ENCODE measurements around the gene UBXN6. TPM values are rescaled to one million over a fixed set of nuclear protein-coding genes. Genes with fewer than 3 reads are reported as not detected.

UBXN6 gene
- total and polyA plus RNA-seq, 2 experiments from 2014 or later: 19.1 to 21.6 TPM

DNA sequence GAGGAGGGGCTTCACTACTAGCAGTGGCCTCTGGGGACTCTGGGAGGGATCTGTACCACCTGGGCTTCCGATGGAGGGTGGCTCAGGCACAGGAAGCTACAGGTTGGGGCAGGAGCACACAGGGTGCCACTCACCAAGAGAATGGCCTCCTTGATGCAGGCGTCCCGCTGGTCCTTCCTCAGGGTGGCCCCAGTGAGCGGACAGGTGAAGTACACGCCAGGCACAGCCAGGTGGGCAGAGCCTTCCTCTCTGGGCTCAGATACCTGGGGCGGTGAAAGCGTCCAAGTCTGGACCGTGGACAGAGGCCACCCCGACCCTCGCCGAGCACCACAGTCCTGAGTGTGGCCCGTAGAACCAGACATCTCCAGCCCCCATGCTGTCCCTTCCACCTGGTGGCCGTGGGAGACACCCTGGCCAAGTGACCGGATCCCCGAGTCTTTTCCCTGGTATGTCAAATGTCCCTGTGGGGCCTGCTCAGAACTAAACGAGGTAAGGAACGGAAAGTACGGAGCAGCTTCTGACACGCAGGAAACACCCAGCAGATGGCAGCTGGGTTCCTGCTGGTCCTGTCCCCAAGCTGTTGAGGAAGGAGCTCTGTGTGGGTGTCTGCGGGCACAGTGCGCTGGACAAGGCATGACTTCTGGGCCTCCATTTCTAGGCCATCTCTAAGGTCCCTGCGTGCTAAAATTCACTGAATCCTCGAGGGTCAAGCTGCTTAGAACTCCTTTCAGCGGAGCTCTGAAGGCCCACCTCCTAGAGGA, 5.2 kb downstream of the UBXN6 start:
- Histone ChIP-seq H3K79me2 (replicated peaks; ENCODE audit: insufficient read depth) (0 out of 2 replicates have a peak, but pooled peaks cover 4% of the 10 kb centered on the region), H3K4me1 (ENCODE audit: insufficient read depth) (peaks cover 8% of the 10 kb centered on the region), H3K4me3 (no peak overlapping the region), H3K9me2 (ENCODE audit: insufficient read depth) (no peaks in the 10 kb centered on the region), H3F3A (replicated peaks; ENCODE audit: low read depth) (no peaks in the 10 kb centered on the region), H3K27ac (ENCODE audit: low read depth) (no peak overlapping the region), H3K27me3 (ENCODE audit: insufficient read depth) (no peaks in the 10 kb centered on the region), H4K20me1 (replicated peaks; ENCODE audit: insufficient read depth) (peaks cover 6% of the 10 kb centered on the region), H3K36me3 (ENCODE audit: insufficient read depth) (no peaks in the 10 kb centered on the region), H3K4me2 (no peak overlapping the region), H2AFZ (no peak overlapping the region)
- no peak for DNase-seq (ENCODE audit: low spot score)
- ATAC-seq: no peak
- Mint-ChIP-seq H3K4me3 (no peak overlapping the region), H3K9me3 (no peaks in the 10 kb centered on the region; the same call in 1 of the 3 replicates), H3K4me1 (peaks cover 14% of the 10 kb centered on the region), H3K27me3 (ENCODE audit: insufficient read depth, low read depth, poor library complexity) (peaks cover 42% of the 10 kb centered on the region), H3K27ac (no peak overlapping the region), H3K36me3 (ENCODE audit: low read depth) (peaks cover 35% of the 10 kb centered on the region)
- TF ChIP-seq EZH2 (IDR thresholded peaks at IDR 0.05; ENCODE audit: low read depth, unreplicated experiment) (no peak), EZH2phosphoT487 (IDR thresholded peaks at IDR 0.05; ENCODE audit: unreplicated experiment) (no peak)
- TF ChIP-seq, protein P1, sequence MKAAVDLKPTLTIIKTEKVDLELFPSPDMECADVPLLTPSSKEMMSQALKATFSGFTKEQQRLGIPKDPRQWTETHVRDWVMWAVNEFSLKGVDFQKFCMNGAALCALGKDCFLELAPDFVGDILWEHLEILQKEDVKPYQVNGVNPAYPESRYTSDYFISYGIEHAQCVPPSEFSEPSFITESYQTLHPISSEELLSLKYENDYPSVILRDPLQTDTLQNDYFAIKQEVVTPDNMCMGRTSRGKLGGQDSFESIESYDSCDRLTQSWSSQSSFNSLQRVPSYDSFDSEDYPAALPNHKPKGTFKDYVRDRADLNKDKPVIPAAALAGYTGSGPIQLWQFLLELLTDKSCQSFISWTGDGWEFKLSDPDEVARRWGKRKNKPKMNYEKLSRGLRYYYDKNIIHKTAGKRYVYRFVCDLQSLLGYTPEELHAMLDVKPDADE (IDR thresholded peaks at IDR 0.05): no peak
- TF ChIP-seq, protein P2, sequence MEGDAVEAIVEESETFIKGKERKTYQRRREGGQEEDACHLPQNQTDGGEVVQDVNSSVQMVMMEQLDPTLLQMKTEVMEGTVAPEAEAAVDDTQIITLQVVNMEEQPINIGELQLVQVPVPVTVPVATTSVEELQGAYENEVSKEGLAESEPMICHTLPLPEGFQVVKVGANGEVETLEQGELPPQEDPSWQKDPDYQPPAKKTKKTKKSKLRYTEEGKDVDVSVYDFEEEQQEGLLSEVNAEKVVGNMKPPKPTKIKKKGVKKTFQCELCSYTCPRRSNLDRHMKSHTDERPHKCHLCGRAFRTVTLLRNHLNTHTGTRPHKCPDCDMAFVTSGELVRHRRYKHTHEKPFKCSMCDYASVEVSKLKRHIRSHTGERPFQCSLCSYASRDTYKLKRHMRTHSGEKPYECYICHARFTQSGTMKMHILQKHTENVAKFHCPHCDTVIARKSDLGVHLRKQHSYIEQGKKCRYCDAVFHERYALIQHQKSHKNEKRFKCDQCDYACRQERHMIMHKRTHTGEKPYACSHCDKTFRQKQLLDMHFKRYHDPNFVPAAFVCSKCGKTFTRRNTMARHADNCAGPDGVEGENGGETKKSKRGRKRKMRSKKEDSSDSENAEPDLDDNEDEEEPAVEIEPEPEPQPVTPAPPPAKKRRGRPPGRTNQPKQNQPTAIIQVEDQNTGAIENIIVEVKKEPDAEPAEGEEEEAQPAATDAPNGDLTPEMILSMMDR (conservative IDR thresholded peaks at IDR 0.05; ENCODE audit: low read depth in 2 of 2): peak in 1 of 2 experiments; percentile 26; a peak in 2 of 4 replicates

DNA sequence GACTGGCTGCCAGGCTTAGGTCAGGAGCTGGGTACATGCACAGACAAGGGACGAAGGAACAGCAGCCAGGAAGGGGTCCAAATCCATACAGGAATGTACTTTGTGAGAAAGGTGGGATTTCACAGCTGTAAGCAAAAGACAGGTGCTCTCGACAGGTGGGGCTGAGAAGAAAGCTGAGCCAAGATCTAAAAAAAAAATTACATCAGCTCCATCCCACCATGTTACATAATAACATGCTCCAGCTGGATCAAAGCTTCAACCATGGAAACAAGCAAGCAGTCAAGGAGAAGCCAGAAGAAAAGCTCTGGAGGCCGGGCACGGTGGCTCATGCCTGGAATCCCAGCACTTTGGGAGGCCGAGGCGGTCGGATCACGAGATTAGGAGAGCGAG, 8.0 kb downstream of the UBXN6 start:
- no peak for DNase-seq (ENCODE audit: low spot score)
- Mint-ChIP-seq H3K4me1 (peaks cover 3% of the 10 kb centered on the region; the same call in 1 of the 3 replicates), H3K27me3 (ENCODE audit: insufficient read depth, low read depth, poor library complexity) (peaks cover 39% of the 10 kb centered on the region), H3K9me3 (no peaks in the 10 kb centered on the region; the same call in 1 of the 3 replicates), H3K36me3 (ENCODE audit: low read depth) (peaks cover 40% of the 10 kb centered on the region), H3K27ac (no peak overlapping the region), H3K4me3 (no peak overlapping the region)
- Histone ChIP-seq H4K20me1 (replicated peaks; ENCODE audit: insufficient read depth) (peaks cover 6% of the 10 kb centered on the region), H3F3A (replicated peaks; ENCODE audit: low read depth) (peaks cover 13% of the 10 kb centered on the region; the same call in 1 of the 2 replicates), H3K9me2 (ENCODE audit: insufficient read depth) (no peaks in the 10 kb centered on the region), H3K79me2 (replicated peaks; ENCODE audit: insufficient read depth) (no peaks in the 10 kb centered on the region), H3K27ac (ENCODE audit: low read depth) (no peak overlapping the region), H3K4me1 (ENCODE audit: insufficient read depth) (no peaks in the 10 kb centered on the region), H3K4me3 (no peak overlapping the region), H3K27me3 (ENCODE audit: insufficient read depth) (no peaks in the 10 kb centered on the region), H2AFZ (no peak overlapping the region), H3K36me3 (ENCODE audit: insufficient read depth) (no peaks in the 10 kb centered on the region), H3K4me2 (no peak overlapping the region)
- TF ChIP-seq, protein P3, sequence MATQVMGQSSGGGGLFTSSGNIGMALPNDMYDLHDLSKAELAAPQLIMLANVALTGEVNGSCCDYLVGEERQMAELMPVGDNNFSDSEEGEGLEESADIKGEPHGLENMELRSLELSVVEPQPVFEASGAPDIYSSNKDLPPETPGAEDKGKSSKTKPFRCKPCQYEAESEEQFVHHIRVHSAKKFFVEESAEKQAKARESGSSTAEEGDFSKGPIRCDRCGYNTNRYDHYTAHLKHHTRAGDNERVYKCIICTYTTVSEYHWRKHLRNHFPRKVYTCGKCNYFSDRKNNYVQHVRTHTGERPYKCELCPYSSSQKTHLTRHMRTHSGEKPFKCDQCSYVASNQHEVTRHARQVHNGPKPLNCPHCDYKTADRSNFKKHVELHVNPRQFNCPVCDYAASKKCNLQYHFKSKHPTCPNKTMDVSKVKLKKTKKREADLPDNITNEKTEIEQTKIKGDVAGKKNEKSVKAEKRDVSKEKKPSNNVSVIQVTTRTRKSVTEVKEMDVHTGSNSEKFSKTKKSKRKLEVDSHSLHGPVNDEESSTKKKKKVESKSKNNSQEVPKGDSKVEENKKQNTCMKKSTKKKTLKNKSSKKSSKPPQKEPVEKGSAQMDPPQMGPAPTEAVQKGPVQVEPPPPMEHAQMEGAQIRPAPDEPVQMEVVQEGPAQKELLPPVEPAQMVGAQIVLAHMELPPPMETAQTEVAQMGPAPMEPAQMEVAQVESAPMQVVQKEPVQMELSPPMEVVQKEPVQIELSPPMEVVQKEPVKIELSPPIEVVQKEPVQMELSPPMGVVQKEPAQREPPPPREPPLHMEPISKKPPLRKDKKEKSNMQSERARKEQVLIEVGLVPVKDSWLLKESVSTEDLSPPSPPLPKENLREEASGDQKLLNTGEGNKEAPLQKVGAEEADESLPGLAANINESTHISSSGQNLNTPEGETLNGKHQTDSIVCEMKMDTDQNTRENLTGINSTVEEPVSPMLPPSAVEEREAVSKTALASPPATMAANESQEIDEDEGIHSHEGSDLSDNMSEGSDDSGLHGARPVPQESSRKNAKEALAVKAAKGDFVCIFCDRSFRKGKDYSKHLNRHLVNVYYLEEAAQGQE (IDR thresholded peaks at IDR 0.05; ENCODE audit: unreplicated experiment): no peak
- no peak for ATAC-seq
